Esophagus (tissue), 2 donors: ENCODE data around the gene KNL1. TPM values are rescaled to one million over a fixed set of nuclear protein-coding genes. Genes with fewer than 3 reads are reported as not detected.

Experiments used
- H3K27ac ChIP-seq, 2 donors: one replicate each; pipeline ENCODE4 v1.5.1; 2013; ENCODE audit warnings: low read depth in 2 of 2, mild to moderate bottlenecking in 2 of 2, inconsistent platforms in 1 of 2, low read length in 1 of 2, moderate library complexity in 1 of 2
- H3K27me3 ChIP-seq, 2 donors: one replicate each; pipeline ENCODE4 v1.6.1; 2013; ENCODE audit warnings: low read length in 2 of 2, control low read depth in 1 of 2, mild to moderate bottlenecking in 1 of 2; ENCODE audit not compliant: insufficient read depth in 2 of 2, control insufficient read depth in 1 of 2
- H3K36me3 ChIP-seq, 2 donors: one replicate each; pipeline ENCODE4 v1.6.1; 2013; ENCODE audit warnings: low read length in 1 of 2; ENCODE audit not compliant: control insufficient read depth in 2 of 2, insufficient read depth in 2 of 2
- H3K4me1 ChIP-seq, 2 donors: one replicate each; pipeline ENCODE4 v1.6.1; 2013; ENCODE audit warnings: low read length in 1 of 2; ENCODE audit not compliant: control insufficient read depth in 2 of 2, insufficient read depth in 2 of 2
- H3K4me3 ChIP-seq, 2 donors: one replicate each; pipeline ENCODE4 v1.5.1; 2013; ENCODE audit warnings: low read length in 2 of 2, mild to moderate bottlenecking in 2 of 2, low read depth in 1 of 2, moderate library complexity in 1 of 2
- H3K9me3 ChIP-seq, 2 donors: one replicate each; pipeline ENCODE4 v1.6.1; 2013; ENCODE audit warnings: mild to moderate bottlenecking in 2 of 2, low read depth in 1 of 2, low read length in 1 of 2, moderate library complexity in 1 of 2; ENCODE audit not compliant: control insufficient read depth in 2 of 2, insufficient read depth in 1 of 2
- WGBS, 2 donors: extraction: QIAGEN DNeasy Blood & Tissue Kit; methylation state at CpG; one replicate each; pipeline ENCODE4 v1.1.7; 2013; 5-methylcytosine and 5-hydroxymethylcytosine counted together
- polyA plus RNA-seq, 2 donors: library from polyadenylated mRNA; stranded (reverse); fragments of 200-250 nt; gene quantifications; one replicate each; pipeline ENCODE4 v1.2.3, GENCODE V29; 2013
- donor health status: healthy with polysubstance abuse.
- donor health status: Bipolar disorder and iron deficiency.

The KNL1 gene
- polyA plus RNA-seq, 2 donors: 1.8 to 2.6 TPM

DNA sequence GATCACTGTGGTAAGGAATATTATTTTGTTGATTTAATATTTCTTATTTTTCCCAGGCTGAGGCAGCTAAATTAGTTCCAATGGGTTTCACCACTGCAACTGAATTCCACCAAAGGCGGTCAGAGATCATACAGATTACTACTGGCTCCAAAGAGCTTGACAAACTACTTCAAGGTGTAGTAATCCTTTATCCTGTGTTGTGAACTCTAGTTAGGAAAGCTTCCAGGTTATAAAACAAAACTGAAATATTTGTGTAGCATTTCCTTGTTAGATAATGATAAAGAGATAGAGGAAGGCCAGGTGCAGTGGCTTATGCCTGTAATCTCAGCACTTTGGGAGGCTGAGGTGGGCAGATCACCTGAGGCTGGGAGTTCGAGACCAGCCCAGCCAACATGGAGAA is 112.1 kb downstream of the KNL1 start:
- no peaks in the 10 kb centered on the region for H3K4me1 ChIP-seq
- H3K27ac ChIP-seq: no peak overlapping the region
- H3K27me3 ChIP-seq: no peaks in the 10 kb centered on the region
- H3K4me3 ChIP-seq: no peak overlapping the region
- H3K36me3 ChIP-seq: no peaks in the 10 kb centered on the region
- 84 to 96% methylated on average over 2 of the region's 2 CpGs for WGBS, 2 donors
- no peaks in the 10 kb centered on the region for H3K9me3 ChIP-seq

Other genes starting within 250 kb of the KNL1 start
- 1 to 10 TPM in 1 of 2 donors, under 1 TPM in 1; 0.25 to 2.8 TPM for gene PHGR1, start 243.2 kb upstream of the KNL1 start, polyA plus RNA-seq
- 1 to 10 TPM in 1 of 2 donors, under 1 TPM in 1; 0.33 to 1.3 TPM for gene DISP2, start 236.0 kb upstream of the KNL1 start, polyA plus RNA-seq
- gene KNSTRN, start 211.5 kb upstream of the KNL1 start, polyA plus RNA-seq: 10 to 100 TPM; 11.3 TPM
- gene IVD, start 188.5 kb upstream of the KNL1 start, polyA plus RNA-seq: 10 to 100 TPM; 13.4 to 14.9 TPM
- gene BAHD1, start 153.3 kb upstream of the KNL1 start, polyA plus RNA-seq: 1 to 10 TPM; 6.7 to 8.1 TPM
- gene CHST14, start 123.3 kb upstream of the KNL1 start, polyA plus RNA-seq: 1 to 10 TPM; 4.3 to 4.4 TPM
- gene CCDC32, start 29.2 kb upstream of the KNL1 start, polyA plus RNA-seq: 10 to 100 TPM in 1 of 2 donors, 1 to 10 TPM in 1; 7.9 to 11.1 TPM
- gene RPUSD2, start 24.9 kb upstream of the KNL1 start, polyA plus RNA-seq: 1 to 10 TPM; 5.0 to 7.3 TPM
- gene RAD51, start 100.9 kb downstream of the KNL1 start, polyA plus RNA-seq: 1 to 10 TPM; 2.5 to 5.9 TPM
- gene RMDN3, start 161.0 kb downstream of the KNL1 start, polyA plus RNA-seq: 10 to 100 TPM; 18.0 to 21.6 TPM
- gene GCHFR, start 169.8 kb downstream of the KNL1 start, polyA plus RNA-seq: 10 to 100 TPM; 42.9 to 87.9 TPM
- 10 to 100 TPM; 21.3 to 71.9 TPM for gene C15orf62, start 175.7 kb downstream of the KNL1 start, polyA plus RNA-seq
- gene ZFYVE19, start 212.8 kb downstream of the KNL1 start, polyA plus RNA-seq: 10 to 100 TPM; 22.5 to 45.5 TPM
- 10 to 100 TPM; 51.3 to 88.1 TPM for gene DNAJC17, start 213.2 kb downstream of the KNL1 start, polyA plus RNA-seq
- under 1 TPM; 0.21 to 0.37 TPM for gene PPP1R14D, start 234.5 kb downstream of the KNL1 start, polyA plus RNA-seq
- gene SPINT1, start 249.8 kb downstream of the KNL1 start, polyA plus RNA-seq: 100 to 1,000 TPM; 161 to 191 TPM